Right lobe of liver (tissue), 6 donors: Measurements from ENCODE around the gene NDUFA12. TPM values are rescaled to one million over a fixed set of nuclear protein-coding genes. Genes with fewer than 3 reads are reported as not detected.

Experiments used
- ATAC-seq, 4 donors: fragments of 200-7000 bp; cut with Tn5 transposase; one replicate each; pipeline ENCODE4 v1.9.1; 2020; ENCODE audit warnings: mild to moderate bottlenecking in 4 of 4, moderate library complexity in 4 of 4
- DNase-seq, 3 donors: peaks; one replicate each; pipeline ENCODE4 v3.0.0-alpha.2; 2020
- H3K27ac ChIP-seq, 3 donors: fragments of 200-600 bp; one replicate each; pipeline ENCODE4 v1.8.0; 2022
- H3K27me3 ChIP-seq, 2 donors: fragments of 200-600 bp; one replicate each; pipeline ENCODE4 v1.8.0; 2022
- H3K36me3 ChIP-seq, 4 donors: fragments of 200-600 bp; sonication (generic) in 1 of 4; one replicate each; pipeline versions ENCODE4 v1.5.1 to v1.8.0; 2017 to 2022; ENCODE audit warnings: control low read depth in 1 of 4
- H3K4me1 ChIP-seq, 4 donors: fragments of 200-600 bp; sonication (generic) in 1 of 4; one replicate each; pipeline versions ENCODE4 v1.5.1 to v1.8.0; 2017 to 2022; ENCODE audit warnings: control low read depth in 1 of 4
- H3K4me3 ChIP-seq, 3 donors: fragments of 200-600 bp; one replicate each; pipeline ENCODE4 v1.8.0; 2022
- H3K9me3 ChIP-seq, 4 donors: fragments of 200-600 bp; sonication (generic) in 1 of 4; one replicate each; pipeline versions ENCODE4 v1.5.1 to v1.8.0; 2017 to 2022; ENCODE audit warnings: control low read depth in 1 of 4
- CTCF ChIP-seq, 4 donors: fragments of 200-600 bp in 3 of 4; fragments of 450-650 bp in 1 of 4; IDR thresholded peaks; one replicate each; pipeline versions ENCODE4 v1.5.1 to v1.8.0; 2016 to 2022; ENCODE audit warnings: antibody characterized with exemption in 4 of 4, mild to moderate bottlenecking in 2 of 4
- POLR2A ChIP-seq: fragments of 450-650 bp; IDR thresholded peaks from one replicate; pipeline ENCODE4 v1.6.1; 2017; ENCODE audit warnings: antibody characterized with exemption, mild to moderate bottlenecking
- WGBS: methylation state at CpG from one replicate; pipeline ENCODE4 v1.1.6; 2018; ENCODE audit warnings: low coverage, low lambda C conversion rate; ENCODE audit not compliant: insufficient coverage; ENCODE audit errors: missing lambda C conversion rate; 5-methylcytosine and 5-hydroxymethylcytosine counted together
- intact Hi-C, 2 donors: fragments of 100-400 bp; cut with DNase I; formaldehyde crosslinking; loops; one replicate each; pipeline versions ENCODE4 v1.11.2 to v1.14.1; 2022
- total RNA-seq, 6 experiments: library from RNA; depleted of rRNA in 2 of 6; stranded (reverse); fragments of >200 nt in 2 of 6; fragmentation: NEBNext Ultra II Directional in 3 of 6; extraction: Animal tissue kit (Norgen Biotek cat#: 25700) in 3 of 6; gene quantifications; one replicate each; pipeline versions ENCODE4 v1.1.0 to v1.2.4, GENCODE V29; 2016 to 2023
- donor health status: DM: no; HTN: yes; CAD: no.
- donor health status: DM: no; HTN: no; CAD: no.
- donor health status: DM: no; HTN: no; CAD: no.
- donor health status: DM: no; HTN: yes; CAD: no.
- donor health status: DM: no; HTN: yes; CAD: no.

The NDUFA12 gene
- total RNA-seq, 6 experiments from 2014 or later, result 39.9 to 96.0 (median 51.3) TPM

- DNase-seq (no peak), ATAC-seq (no peak)
- Histone ChIP-seq H3K27ac (no peak overlapping the region), H3K4me3 (no peak overlapping the region), H3K9me3 (no peaks in the 10 kb centered on the region), H3K27me3 (no peaks in the 10 kb centered on the region), H3K4me1 (no peaks in the 10 kb centered on the region), H3K36me3 (no peaks in the 10 kb centered on the region)
- TF ChIP-seq POLR2A (no peak), CTCF (IDR thresholded peaks at IDR 0.05) (no peak)
- intact Hi-C loops, result no loop called here
These were observed 42.2 kb downstream of the NDUFA12 start for GRCh38 chr12:94961256-94961824.

- Histone ChIP-seq H3K27me3 (no peaks in the 10 kb centered on the region), H3K36me3 (no peaks in the 10 kb centered on the region), H3K4me3 (no peak overlapping the region), H3K4me1 (no peaks in the 10 kb centered on the region), H3K27ac (no peak overlapping the region), H3K9me3 (no peaks in the 10 kb centered on the region)
- TF ChIP-seq POLR2A, result no peak
- no peak for TF ChIP-seq CTCF (IDR thresholded peaks at IDR 0.05)
- intact Hi-C loops, result no loop called here
- DNase-seq (no peak), ATAC-seq (no peak)
These were observed 46.5 kb downstream of the NDUFA12 start for GRCh38 chr12:94957006-94957405.

- WGBS, result 66% methylated on average over 9 of the region's 10 CpGs
- H3K27me3 ChIP-seq, result no peaks in the 10 kb centered on the region
- intact Hi-C loops, result no loop called here
- DNase-seq (no peak), ATAC-seq (no peak)
- no peaks in the 10 kb centered on the region for H3K4me1 ChIP-seq
- no peaks in the 10 kb centered on the region for H3K36me3 ChIP-seq
- H3K9me3 ChIP-seq, result no peaks in the 10 kb centered on the region
- TF ChIP-seq CTCF (IDR thresholded peaks at IDR 0.05) (no peak), POLR2A (no peak)
- no peak overlapping the region for H3K4me3 ChIP-seq
- no peak overlapping the region for H3K27ac ChIP-seq
These were observed 48.4 kb downstream of the NDUFA12 start for GRCh38 chr12:94954948-94955592.

GRCh38 chr12:94954029-94954685 is 49.3 kb downstream of the NDUFA12 start:
- no peak for TF ChIP-seq POLR2A
- TF ChIP-seq CTCF (IDR thresholded peaks at IDR 0.05), result no peak
- no peak overlapping the region for H3K27ac ChIP-seq
- H3K27me3 ChIP-seq, result no peaks in the 10 kb centered on the region
- peak in 2 of 4 donors; percentile 17 to 48 for ATAC-seq
- no peaks in the 10 kb centered on the region for H3K36me3 ChIP-seq
- WGBS, result 0% methylated on average over 1 of the region's 1 CpG
- intact Hi-C loops, result no loop called here
- H3K4me1 ChIP-seq, result no peaks in the 10 kb centered on the region
- DNase-seq, result no peak
- H3K4me3 ChIP-seq, result no peak overlapping the region
- H3K9me3 ChIP-seq, result no peaks in the 10 kb centered on the region
